Activated CD8-positive, alpha-beta T cell treated with anti-CD3 and anti-CD28 coated beads for 36 hours (primary cell): ENCODE data around the gene DNTTIP2. TPM values are rescaled to one million over a fixed set of nuclear protein-coding genes. Genes with fewer than 3 reads are reported as not detected.

Experiments used
- ATAC-seq: fragments of 200-7000 bp; cut with Tn5 transposase; one replicate; pipeline ENCODE4 v1.10.0; 2021; ENCODE audit warnings: mild to moderate bottlenecking, moderate library complexity
- CTCF ChIA-PET: fragments of 350-600 bp; sonication (Branson Sonifier 250); formaldehyde crosslinking; loops from one replicate; lab custom pipeline; 2021; ENCODE audit warnings: antibody characterized with exemption; lab: Charles Lee
- POLR2A ChIA-PET: fragments of 350-600 bp; sonication (Branson Sonifier 250); formaldehyde crosslinking; loops from one replicate; lab custom pipeline; 2021; ENCODE audit warnings: antibody characterized with exemption; lab: Charles Lee
- DNase-seq: peaks from one replicate; pipeline ENCODE4 v3.0.0-alpha.2; 2020
- H3K27ac Mint-ChIP-seq: one replicate; pipeline ENCODE4 v1.8.0; 2021; ENCODE audit warnings: mild to moderate bottlenecking, mixed read lengths
- H3K27me3 Mint-ChIP-seq: one replicate; pipeline ENCODE4 v1.8.0; 2021; ENCODE audit warnings: mixed read lengths
- H3K36me3 Mint-ChIP-seq: one replicate; pipeline ENCODE4 v1.8.0; 2021; ENCODE audit warnings: low read depth, mixed read lengths
- H3K4me1 Mint-ChIP-seq: one replicate; pipeline ENCODE4 v1.8.0; 2021; ENCODE audit warnings: low read depth, mixed read lengths
- H3K4me3 Mint-ChIP-seq: one replicate; pipeline ENCODE4 v1.8.0; 2021; ENCODE audit warnings: mild to moderate bottlenecking, moderate library complexity, mixed read lengths
- H3K9me3 Mint-ChIP-seq: one replicate; pipeline ENCODE4 v1.8.0; 2021; ENCODE audit warnings: mixed read lengths
- intact Hi-C: fragments of 100-400 bp; cut with micrococcal nuclease; formaldehyde crosslinking; loops from one replicate; pipeline ENCODE4 v1.10.0; 2022
- total RNA-seq, 2 experiments: library from RNA; stranded (reverse); gene quantifications; one replicate each; pipeline ENCODE4 v1.2.3, GENCODE V29; 2021
- TF ChIP-seq, protein P1 (sequence below): fragments of 200-600 bp; IDR thresholded peaks from one replicate; pipeline ENCODE4 v1.8.0; 2022; ENCODE audit warnings: antibody characterized with exemption, mild to moderate bottlenecking

DNTTIP2 gene
- total RNA-seq, 2 experiments from 2014 or later: 81.7 to 82.2 TPM

DNA sequence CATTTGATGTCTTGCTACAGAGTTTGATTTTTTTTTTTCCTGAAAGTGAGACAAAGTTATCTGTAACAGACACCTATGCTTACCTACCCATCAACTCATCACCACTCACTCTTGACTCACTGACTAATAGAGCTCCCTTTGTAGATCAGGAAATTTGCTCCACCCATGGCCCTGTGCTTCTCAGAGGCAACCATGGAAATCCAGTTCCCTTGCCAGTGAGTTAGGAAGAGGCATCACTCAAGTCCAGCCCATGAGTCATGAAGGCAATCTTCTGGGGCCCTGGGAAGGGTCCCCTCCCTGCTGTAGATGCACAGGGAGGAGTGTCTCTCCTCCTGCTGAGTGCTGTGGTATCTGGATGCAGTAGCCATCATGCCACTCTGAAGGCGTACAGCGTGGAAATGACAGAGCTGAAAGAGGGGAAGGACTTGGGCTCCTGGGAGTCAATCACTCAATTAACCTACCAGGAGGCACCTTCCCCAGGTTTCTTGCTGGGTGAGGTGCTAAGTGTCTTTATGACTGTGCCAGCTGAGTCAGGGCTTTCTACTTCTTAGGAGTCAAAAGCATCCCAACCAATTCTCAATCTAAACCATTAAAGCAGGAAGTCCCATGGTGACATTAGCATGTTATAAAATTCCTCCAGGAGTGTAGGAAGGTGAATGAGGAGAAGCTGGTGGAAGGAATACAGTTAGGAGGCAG, 56.1 kb downstream of the DNTTIP2 start:
- Mint-ChIP-seq H3K9me3 (no peaks in the 10 kb centered on the region), H3K27me3 (no peaks in the 10 kb centered on the region), H3K27ac (no peak overlapping the region), H3K4me3 (no peak overlapping the region), H3K4me1 (peaks cover 8% of the 10 kb centered on the region), H3K36me3 (no peaks in the 10 kb centered on the region)
- ChIA-PET CTCF (interaction anchor here (2.2 to 6.2 kb wide), 3 partner anchors 9 to 194 kb away, joined by 7 to 24 read pairs (median 12); no protein-coding TSS in a partner anchor), POLR2A (no interaction called here)
- TF ChIP-seq, protein P1, sequence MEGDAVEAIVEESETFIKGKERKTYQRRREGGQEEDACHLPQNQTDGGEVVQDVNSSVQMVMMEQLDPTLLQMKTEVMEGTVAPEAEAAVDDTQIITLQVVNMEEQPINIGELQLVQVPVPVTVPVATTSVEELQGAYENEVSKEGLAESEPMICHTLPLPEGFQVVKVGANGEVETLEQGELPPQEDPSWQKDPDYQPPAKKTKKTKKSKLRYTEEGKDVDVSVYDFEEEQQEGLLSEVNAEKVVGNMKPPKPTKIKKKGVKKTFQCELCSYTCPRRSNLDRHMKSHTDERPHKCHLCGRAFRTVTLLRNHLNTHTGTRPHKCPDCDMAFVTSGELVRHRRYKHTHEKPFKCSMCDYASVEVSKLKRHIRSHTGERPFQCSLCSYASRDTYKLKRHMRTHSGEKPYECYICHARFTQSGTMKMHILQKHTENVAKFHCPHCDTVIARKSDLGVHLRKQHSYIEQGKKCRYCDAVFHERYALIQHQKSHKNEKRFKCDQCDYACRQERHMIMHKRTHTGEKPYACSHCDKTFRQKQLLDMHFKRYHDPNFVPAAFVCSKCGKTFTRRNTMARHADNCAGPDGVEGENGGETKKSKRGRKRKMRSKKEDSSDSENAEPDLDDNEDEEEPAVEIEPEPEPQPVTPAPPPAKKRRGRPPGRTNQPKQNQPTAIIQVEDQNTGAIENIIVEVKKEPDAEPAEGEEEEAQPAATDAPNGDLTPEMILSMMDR: no peak
- intact Hi-C loops: no loop called here
- no peak for ATAC-seq
- no peak for DNase-seq

DNA sequence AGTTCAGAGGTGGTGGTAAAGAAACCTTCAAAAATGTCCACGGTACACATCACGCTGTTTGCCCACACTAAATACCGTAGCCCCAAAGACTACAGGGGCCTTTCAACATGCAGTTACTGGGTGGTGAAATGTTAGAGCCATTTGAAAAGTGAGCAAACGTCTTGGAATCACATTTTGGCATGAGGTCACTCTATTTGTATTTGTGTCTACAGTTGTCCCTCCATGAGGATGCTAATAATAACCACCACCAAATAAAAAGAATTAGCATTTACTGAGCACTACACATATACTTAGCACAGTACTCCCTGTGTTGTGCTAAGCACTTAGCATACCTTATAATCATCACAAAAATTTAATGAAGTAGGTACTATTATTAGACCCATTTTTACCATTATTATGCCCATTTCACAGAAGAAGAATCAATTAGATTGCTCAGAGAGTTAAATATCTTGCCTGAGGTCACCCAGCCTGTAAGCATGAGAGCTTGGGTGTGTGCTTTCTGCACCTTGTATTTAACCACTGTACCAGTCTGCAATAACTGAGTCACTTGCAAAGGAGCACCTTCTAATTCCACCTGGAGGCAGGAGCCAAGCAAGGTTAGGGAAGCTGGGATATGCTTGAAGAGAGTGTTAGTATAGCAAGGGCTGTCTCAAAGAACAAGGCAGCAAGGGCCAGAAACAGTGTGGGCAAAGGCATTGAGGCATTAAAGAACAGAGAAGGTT, 57.4 kb downstream of the DNTTIP2 start:
- ChIA-PET CTCF (interaction anchor here (0.9 to 11.0 kb wide), 3 partner anchors 8 to 193 kb away, joined by 3 to 293 read pairs (median 12); no protein-coding TSS in a partner anchor), POLR2A (no interaction called here)
- Mint-ChIP-seq H3K4me1 (peaks cover 17% of the 10 kb centered on the region), H3K27me3 (no peaks in the 10 kb centered on the region), H3K9me3 (no peaks in the 10 kb centered on the region), H3K36me3 (no peaks in the 10 kb centered on the region), H3K27ac (no peak overlapping the region), H3K4me3 (no peak overlapping the region)
- intact Hi-C loops: no loop called here
- ATAC-seq (no peak), DNase-seq (no peak)
- TF ChIP-seq, protein P1: no peak

DNA sequence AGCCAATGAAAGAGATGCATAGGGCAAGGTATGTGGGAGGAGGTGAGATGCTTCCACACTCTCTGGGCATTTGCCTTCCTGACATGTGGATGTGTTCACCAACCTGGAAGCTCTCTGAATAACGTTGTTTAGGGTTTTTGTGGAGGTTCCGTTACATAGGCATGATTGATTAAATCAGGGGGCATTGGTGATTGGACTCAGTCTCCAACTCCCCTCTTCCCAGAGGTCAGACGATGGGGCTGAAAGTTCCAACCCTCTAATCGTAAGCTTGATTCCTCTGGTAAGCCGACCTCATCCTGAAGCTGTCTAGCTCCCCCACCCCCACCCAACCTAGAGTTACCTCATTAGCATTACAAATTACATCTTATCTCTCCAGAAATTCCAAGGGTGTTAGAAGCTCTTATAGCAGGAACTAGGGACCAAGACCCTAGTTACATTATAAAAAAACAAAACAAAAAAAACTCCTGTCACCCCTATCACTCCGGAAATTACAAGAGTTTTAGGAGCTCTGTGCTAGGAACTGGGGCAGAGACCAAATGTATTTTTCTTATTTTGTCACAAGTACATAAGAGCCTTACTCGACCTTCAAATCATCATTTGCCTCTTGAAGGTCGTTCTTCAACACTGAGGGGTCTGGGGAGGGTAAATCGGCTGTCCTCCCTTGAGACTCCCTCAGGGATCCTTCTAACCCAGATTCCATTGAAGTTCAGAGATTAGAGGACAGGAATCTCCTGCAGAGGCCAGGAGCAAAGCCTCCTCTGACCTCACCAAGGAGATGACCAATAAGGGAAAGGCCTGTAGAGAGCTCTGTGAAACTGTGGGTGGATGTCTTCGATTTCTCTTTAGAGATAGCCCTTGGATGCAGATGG, 58.2 kb downstream of the DNTTIP2 start:
- POLR2A ChIA-PET: no interaction called here
- TF ChIP-seq, protein P1: no peak
- H3K9me3 Mint-ChIP-seq: no peaks in the 10 kb centered on the region
- CTCF ChIA-PET: interaction anchor here (11.0 kb wide), 1 partner anchor 192 kb away, joined by 293 read pairs; no protein-coding TSS in a partner anchor
- no peaks in the 10 kb centered on the region for H3K36me3 Mint-ChIP-seq
- no peak overlapping the region for H3K4me3 Mint-ChIP-seq
- H3K4me1 Mint-ChIP-seq: peaks cover 17% of the 10 kb centered on the region
- no peak for DNase-seq
- intact Hi-C loops: no loop called here
- H3K27ac Mint-ChIP-seq: no peak overlapping the region
- no peaks in the 10 kb centered on the region for H3K27me3 Mint-ChIP-seq
- no peak for ATAC-seq

DNA sequence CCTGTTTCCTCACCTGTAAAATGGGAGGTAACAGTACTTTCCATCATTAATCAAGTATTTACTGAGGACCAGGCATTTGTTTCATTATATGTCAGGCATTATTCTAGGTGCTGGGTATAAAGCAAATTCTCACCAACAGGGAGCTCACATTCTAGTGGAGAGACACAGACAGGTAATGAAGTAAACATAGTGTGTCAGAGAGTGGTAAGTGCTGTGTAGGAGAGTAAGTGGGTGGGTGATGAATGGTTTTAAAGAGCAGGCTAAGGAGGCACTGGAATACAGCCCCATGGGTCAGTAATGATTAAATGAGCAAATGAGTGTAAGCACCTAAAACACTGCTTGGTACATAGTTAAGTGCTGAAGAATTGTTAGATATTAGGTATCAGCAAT, 60.4 kb downstream of the DNTTIP2 start:
- no peaks in the 10 kb centered on the region for H3K36me3 Mint-ChIP-seq
- DNase-seq (no peak), ATAC-seq (peak; percentile 43)
- ChIA-PET POLR2A (interaction anchor here (2.7 kb wide), 1 partner anchor 188 kb away, joined by 10 read pairs; no protein-coding TSS in a partner anchor), CTCF (interaction anchor here (1.0 to 11.0 kb wide), 6 partner anchors 33 to 514 kb away, joined by 3 to 293 read pairs (median 4); no protein-coding TSS in a partner anchor)
- intact Hi-C loops: loop anchor here (10.0 kb wide), 1 partner anchor 384 kb away; no protein-coding TSS in a partner anchor
- TF ChIP-seq, protein P1: no peak
- H3K27me3 Mint-ChIP-seq: no peaks in the 10 kb centered on the region
- no peak overlapping the region for H3K27ac Mint-ChIP-seq
- no peaks in the 10 kb centered on the region for H3K9me3 Mint-ChIP-seq
- no peak overlapping the region for H3K4me3 Mint-ChIP-seq
- H3K4me1 Mint-ChIP-seq: peaks cover 17% of the 10 kb centered on the region
